HG03175 (cell line): ENCODE measurements around the gene CIB2.
"Not testable (repeated sequence)": the region's sequence is repeated elsewhere in the genome, so short reads cannot be mapped to it uniquely, and the experiment has no call there.

Experiments used
- ATAC-seq: cut with Tn5 transposase; IDR thresholded peaks from one replicate; pipeline ENCODE4 v1.9.1; 2021; ENCODE audit warnings: mild to moderate bottlenecking, moderate library complexity; ENCODE audit not compliant: unreplicated experiment

CIB2 gene

DNA sequence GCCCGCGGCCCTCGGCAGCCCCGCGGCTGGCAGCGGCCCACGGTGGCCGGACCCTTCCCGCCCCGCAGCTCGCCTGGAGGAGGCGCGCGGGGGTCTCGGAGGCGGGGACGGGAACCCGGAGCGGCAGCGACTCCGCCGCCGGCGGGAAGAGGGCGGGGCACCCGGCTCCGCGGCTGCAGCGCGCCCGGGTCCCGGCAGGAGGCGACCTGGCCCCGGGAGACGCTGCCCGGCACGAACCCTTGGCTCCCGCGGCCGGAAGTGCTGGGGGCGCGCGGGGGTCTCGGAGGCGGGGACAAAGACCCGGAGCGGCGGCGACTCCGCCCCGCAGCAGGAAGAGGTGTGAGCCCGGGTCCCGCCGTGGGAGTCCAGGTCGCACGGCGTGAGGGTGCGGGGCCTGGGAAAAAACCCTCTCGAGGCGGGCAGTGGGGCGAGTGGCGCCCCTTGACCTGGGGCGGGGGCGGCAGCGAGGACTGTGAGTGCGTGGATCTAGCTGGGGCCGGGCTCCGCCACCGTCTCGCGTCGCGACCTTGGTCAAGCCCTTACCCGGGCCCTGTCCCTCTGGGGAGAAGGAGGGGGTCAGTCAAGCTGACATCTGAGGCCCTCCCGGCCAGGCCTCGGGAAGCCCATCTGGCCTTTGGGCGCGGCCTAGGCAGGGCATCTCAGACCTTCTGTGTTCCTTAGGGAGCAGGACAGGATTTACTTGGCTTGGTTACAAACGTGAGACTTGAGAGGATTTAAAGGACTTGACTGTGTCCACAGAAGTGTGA is at the start of gene CIB2:
TSS of gene CIB2 (minus strand) at position 151 of the 767 bp plus-strand sequence. CDS start 230 bp downstream, outside the sequence.
- ATAC-seq = peak; percentile 81

DNA sequence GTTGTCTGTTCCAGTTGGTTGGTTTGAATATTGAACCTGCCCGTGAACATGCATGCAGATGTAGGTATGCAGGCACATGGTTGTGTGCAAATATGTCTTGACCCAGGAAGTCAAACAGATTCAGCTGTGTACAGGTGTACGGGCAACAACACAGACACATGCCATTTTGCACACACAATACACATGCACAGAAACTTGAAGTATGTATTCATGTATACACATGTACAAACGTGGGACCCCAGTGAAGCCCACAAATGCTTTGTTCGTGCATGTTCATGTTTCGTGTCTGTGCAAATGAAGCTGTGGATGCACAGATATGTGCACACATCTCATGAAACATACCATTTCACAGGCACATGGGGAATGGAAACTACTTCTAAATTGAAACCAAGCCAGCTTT is 48.7 kb upstream of the CIB2 start:
- ATAC-seq = no peak

DNA sequence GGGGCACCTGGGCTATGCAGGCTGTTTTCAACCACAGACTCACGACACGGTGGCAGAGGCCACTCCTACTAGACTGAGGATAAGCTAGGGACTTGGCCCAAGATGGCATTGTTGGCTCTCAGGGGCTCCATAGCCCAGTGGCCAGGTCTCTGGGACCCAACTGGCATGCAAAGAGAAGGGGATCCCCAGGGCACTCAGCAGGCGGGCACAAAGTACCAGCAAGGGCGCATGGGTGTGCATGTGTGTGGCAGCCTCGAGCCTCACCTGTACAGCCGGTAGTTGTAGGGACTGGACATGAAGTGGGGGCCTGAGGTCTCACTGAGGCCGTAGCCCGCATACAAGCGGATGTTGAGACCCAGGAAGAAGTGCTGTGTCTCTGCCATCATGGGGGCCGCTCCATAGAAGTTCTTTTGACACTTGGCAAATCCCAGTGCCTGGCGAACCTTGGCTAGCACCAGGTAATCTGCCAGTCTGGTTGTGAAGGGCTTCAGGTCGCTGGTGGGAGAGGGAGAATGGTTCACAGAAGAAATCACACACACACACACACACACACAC is 48.1 kb upstream of the CIB2 start:
- no peak for ATAC-seq

DNA sequence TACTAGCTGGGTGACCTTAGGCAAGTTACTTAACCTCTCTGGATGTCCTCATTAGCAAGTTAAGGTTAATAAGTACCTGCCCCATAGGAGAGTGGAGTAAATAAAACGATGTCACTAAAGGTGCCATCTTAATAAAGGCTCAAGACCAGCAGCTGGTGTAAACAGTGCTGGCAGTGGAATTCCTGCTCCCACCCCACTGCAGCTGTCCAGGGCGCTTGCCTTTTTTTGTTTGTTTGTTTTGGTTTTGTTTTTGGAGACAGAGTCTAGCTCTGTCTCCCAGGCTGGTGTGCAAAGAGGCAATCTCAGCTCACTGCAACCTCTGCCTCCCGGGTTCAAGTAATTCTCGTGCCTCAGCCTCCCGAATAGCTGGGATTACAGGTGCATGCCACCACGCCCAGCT is 46.8 kb upstream of the CIB2 start:
- ATAC-seq = no peak

DNA sequence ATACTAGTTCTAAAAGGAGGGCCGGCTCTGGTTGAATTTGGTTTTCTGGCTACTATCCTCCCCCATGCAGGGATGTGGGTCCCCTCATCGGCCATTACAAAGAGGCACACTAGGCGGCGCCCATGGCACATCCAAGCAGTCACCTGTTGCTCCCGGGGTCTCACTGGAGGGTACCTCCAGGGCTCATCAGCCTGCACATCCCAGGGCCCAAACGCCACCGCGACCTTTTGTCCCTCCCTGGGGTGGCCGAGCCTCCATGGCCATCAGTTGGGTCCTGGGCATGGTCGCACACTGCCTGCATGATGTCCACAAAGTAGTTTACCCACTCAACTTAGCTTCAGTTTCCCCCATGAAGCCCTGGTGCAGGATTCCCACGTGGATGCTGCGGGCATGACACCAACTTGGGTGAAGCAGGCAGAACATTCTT is 46.2 kb upstream of the CIB2 start:
- ATAC-seq = no peak

DNA sequence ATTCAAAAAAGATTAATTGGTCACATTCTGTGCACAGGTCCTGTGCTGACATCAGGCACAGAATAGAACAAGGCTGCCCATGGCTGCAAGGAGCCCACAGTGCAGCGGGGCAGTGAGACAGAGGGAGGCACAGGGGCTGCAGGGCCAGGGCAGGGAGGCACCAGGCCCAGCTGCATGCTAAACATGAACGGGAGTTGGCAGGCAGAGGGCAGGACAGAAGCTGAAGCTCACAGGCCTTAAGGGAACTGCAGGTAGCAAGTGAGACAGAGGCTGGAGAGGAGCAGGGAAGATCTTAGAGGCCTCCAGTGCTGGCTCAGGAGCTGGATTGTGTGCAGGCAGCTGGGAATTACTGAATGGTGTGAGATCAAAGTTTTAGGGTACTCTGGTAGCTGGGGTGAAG is 44.1 kb upstream of the CIB2 start:
- ATAC-seq = no peak

DNA sequence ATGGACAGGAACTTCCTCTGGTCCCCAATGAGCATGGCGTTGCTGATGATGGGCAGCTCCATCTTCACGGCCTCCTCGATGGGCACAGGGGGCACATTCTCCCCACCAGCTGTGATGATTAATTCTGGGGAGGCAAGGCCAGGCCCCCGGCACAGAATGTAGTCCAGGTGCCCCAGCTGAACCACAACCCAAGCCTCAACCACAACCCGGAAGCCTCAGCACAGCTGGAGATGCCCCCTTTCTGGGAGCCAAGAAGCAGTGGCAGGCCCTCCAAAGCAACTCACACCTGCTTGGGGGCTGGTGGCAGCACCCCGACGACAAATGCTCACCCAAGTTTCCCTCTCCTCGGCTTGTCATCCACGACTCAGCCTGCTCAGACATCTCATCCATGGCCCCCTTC is 43.2 kb upstream of the CIB2 start:
- no peak for ATAC-seq

DNA sequence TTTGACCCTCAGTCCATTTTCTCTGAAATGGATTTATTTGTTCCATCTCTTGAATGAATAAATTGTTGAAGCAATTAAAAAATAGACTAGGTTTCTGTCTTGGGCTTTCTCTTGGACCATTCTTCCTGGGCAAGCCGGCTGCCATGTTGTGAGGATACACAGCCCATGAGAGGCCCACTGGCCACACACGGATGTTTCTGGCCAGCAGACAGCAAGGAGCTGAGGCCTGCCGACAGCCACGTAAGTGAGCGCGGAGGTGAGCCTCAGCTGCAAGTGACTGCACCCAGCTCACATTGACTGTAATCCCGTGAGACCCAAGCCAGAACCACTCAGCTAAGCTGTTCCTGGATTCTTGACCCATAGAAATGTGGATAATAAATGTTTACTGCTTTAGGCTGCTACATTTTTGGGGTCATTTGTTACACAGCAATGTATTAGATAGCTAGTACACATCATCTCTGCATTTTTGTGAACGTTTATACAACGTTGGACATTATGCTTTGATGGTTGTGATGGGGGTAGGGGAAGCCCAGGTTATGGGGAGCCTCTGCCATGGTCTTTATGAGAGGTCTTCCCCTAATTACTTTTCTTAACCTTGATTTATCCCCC is 40.7 kb upstream of the CIB2 start:
- no peak for ATAC-seq

DNA sequence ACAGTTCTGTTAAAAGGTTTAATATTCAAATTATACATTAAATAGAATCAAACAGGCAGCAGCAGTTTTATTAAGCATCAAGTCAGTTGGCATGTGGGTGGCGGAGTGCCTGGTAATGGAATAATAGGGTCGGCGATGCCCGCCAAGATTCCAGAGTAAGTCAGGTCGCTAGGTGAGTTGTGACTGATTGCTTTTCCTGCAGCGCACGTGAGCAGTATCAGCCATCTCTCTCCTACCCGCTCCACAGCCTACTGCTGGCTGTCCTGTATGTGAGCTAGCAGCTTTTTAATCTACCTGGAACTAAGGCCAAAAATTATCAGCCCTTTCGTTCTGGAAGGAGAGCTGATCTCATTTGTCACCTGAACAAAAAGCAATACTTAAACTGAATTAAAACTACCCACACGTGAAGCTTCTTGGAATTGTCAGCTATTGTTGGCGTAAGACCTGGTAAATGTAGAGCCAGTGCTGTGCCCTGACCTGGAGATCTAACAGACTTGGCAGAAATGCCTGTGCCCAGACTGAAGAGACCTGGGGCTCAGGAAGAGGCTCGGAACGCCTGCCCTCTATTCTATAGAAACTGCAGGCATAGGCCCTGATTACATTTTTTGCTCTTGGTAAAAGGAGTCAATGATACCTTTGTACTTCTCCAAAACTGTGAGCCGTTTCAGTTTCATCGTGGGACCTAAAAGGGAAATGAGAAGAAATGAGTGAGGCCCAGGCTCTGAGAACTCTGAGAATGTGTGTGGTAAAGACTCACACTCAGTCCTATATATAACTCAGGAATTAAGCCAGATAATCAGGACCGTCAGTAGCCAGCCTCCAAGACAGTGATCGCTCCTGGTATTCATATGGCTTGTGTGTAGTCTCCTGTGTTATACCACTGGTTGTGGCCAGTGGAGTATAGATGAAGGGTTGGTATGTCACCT is 39.9 kb upstream of the CIB2 start:
- ATAC-seq = peak; percentile 71

DNA sequence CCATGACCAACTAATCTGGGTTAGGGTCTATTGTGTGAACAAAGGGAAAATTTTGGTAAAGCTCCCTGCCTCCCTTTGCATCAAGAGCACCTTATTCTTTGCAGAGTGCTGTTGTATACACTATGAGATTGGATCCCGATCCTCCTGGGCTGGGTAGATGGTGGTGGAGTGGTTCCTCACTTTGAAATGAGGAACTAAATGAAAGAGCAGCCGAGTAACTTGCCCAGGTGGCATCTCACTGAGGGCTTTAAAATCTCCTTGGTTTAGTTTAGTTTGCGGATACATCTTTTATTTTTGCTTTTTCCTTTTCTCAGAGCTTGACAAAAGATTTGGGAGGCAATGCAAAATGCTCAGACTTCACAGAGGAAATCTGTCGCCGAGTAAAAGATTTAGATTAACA is 37.4 kb upstream of the CIB2 start:
- no peak for ATAC-seq

DNA sequence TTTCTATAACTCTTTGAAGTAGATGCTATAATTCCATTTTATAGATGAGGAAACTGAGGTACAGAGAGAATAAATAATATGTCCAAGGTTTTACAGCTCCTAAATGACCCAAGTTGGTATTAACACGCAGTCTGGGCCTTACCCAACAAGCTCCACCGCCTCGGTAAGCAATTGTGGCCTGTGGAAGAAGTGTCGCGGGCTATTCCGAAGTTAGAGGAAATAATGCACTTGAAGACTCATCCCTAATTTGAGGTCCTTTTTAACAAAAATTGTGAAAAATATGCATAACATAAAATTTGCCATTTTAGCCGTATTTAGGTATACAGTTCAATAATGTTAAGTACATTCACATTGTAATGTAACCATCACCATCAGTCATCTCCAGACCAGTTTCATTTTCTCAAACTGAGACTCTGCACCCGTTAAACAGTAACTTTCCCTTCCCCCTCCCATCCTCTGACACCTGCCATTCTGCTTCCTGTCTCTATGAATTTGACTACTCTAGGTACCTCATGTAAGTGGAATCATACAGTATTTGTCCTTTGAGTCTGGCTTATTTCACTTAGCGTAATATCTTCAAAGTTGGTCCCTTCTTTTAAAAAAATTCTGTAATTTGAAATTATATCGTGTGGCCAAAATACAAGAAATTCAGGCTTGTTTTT is 36.1 kb upstream of the CIB2 start:
- peak; percentile 82 for ATAC-seq

DNA sequence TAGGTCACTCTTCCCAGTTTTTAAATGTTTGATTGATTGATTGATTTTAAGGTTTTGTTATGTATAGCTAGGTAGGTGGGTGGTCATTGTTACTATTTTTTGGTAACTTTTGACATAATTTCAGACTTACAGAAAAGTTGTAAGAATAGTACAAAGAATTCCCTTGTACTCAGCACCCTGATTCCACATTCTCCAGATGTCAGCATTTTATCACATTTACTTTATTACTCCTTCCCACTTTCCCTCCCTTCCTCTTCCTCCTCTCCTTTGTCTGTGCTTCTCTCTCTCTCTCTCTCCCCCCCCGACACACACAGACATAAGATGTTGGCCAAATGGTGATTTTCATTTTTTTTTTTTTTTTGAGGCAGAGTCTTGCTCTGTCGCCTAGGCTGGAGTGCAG is 32.8 kb upstream of the CIB2 start:
- ATAC-seq = no peak

DNA sequence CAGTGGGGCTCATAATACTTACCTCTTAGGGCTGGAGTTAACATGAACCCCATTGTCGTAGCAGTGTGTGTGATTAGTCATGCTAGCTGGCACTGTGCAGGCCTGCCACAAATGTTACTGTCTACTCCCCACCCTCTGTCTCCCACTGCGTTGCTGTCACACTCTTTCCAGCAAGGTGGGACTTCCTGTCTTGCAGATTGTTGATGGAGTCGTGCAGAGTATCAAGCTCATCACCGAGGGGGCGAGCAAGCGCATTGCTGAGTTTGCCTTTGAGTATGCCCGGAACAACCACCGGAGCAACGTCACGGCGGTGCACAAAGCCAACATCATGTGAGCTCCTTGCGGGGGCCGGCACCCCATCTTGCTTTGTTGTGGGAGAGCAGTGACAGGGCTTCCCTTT is 30.8 kb upstream of the CIB2 start:
- ATAC-seq = no peak

DNA sequence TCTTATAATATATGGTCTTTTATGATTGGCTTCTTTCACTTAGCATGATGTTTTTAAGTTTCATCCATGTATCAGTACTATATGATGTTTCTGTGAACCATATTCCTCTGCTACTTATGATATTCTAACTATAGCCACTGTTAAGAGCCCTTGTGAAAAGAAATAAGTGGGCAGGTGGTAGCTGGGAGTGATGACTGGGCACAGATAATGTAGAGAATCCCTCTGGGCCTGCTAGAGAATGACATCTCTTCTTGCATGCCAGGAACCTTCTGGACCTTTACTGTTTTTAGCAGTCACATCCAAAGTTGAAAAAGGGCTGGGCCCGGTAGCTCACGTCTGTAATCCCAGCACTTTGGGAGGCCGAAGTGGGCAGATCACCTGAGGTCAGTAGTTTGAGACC is 28.1 kb upstream of the CIB2 start:
- ATAC-seq = no peak

DNA sequence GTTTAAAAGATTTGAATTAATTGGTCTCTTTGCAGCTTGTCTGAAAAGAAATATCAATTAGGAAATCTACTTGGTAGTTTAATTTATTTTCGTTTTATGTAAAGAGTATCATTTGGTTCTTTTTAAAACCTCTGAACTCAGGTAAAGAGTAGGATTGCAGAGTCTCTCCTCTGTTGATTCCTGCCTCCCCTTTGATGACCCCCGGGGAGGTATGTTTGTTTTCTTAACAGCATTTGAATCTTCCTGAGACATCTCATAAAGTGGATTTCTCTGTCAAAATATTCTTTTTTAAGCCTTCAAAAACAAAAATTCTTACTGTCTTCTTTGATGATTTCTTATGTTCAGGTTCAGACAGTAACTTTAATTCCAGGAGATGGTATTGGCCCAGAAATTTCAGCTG is 26.0 kb upstream of the CIB2 start:
- no peak for ATAC-seq

DNA sequence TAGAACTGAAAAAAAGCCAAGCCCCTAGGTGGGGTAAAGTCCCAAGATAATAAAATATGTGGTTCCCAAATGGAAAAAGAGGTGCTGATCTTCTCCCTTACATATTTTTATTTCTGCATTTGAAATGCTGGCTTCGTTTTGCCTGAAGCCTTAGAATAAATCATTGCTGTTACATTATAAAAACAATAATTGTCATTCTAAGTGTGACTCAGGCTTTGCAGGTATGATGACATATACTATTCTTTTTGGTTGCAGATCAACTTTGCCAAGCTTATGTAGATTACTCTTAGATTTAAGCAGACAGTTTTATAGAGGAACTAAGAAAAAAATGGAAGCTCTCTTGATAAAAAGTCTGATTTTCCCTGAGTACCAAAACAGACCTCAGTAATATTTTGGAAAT is 25.4 kb upstream of the CIB2 start:
- no peak for ATAC-seq

DNA sequence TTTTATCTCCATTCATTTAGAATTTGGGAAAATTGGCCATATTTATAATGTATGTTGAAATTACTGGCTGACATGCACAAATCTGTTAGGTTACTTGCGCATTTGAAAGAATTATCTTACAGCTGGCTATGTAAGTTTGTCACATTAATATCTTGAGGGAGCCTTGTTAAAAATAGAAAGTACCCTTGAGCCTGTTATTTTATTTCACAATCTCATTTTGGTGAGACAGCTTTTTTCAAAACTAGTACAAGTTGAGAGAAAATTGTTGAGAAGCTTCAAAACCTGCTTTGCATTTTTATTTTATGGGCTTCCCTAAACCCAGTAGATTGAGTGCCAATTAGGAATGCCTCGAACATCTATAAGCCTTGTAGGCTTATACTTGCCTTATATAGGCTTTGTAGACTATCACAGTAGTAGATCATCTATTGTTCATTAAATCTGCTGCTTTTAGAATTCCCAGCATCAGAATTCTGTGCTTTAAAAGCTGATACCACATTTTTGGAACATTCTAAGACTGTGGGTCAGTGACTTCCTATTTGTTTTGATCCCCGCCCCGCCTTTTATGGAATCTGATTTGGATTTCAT is 24.2 kb upstream of the CIB2 start:
- no peak for ATAC-seq

DNA sequence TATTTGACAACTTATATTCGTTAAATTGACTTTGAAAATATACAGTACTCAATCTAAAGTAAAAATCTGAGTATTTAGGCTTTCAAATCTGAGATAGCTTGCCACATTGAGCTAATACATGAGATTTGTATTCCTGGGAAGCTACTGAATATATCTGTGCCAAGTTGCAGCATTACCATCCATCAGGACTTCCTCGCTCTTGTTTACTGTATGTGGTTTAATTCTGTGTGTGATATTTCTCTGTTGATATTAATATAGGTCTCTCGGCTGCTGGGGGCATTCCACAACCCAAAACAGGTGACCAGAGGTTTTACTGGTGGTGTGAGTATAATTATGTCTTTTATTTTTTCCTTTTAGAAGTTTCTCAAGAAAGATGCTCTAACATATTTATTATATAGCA is 23.7 kb upstream of the CIB2 start:
- no peak for ATAC-seq

DNA sequence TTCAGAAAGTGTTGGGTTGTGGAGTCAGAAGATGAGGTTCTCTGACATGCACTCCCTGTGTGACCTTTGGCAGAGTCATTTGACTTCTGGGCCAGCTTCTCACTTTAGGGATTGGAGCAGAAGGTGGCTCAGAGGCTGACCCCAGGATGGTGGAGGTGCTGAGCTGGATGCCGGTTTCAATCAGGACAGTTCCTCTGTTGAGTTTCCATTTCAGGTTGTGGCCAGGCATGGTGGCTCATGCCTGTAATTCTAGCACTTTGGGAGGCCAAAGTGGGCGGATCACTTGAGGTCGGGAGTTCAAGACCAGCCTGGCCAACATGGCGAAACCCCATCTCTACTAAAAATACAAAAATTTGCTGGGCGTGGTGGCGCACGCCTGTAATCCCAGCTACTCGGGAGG is 19.8 kb upstream of the CIB2 start:
- not testable (repeated sequence) for ATAC-seq
